Transverse colon (tissue), 3 donors: Measurements from ENCODE around the gene SH3RF3.

Experiments used
- CTCF ChIP-seq, 5 experiments: fragments of 200-600 bp in 3 of 5; fragments of 450-650 bp in 2 of 5; sonication (generic) in 3 of 5; IDR thresholded peaks; 1 replicate in 2 of 5; 2 replicates in 3 of 5; pipeline ENCODE4 v1.5.1; 2016 to 2017; ENCODE audit warnings: antibody characterized with exemption in 5 of 5, inconsistent platforms in 3 of 5, mild to moderate bottlenecking in 2 of 5, moderate library complexity in 1 of 5
- POLR2A ChIP-seq: fragments of 450-650 bp; IDR thresholded peaks from one replicate; pipeline ENCODE4 v1.6.1; 2016; ENCODE audit warnings: antibody characterized with exemption, mild to moderate bottlenecking, moderate library complexity

- no peak for TF ChIP-seq POLR2A
- peak in 1 of 5 experiments; percentile 14 for TF ChIP-seq CTCF (IDR thresholded peaks at IDR 0.05)
Observed at GRCh38 chr2:109333414-109334210, 204.6 kb downstream of the SH3RF3 start.
